Ramos (cell line): ENCODE data around the gene OPA3.
"Not testable (repeated sequence)": the region's sequence is repeated elsewhere in the genome, so short reads cannot be mapped to it uniquely, and the experiment has no call there.

Experiments
- in situ Hi-C: fragments of 300-500 bp; cut with MboI; formaldehyde crosslinking; loops from one replicate; pipeline ENCODE4 v1.14.3; 2022; ENCODE audit warnings: low sequenced_read_pairs; ENCODE audit not compliant: unreplicated experiment

Gene OPA3

GRCh38 chr19:45584332-45585157 lies at the start of gene OPA3:
OPA3 (minus strand) TSS chr19:45584802; CDS start chr19:45584764, 38 bp downstream.
- in situ Hi-C loops = no loop called here

- in situ Hi-C loops = no loop called here
Observed at GRCh38 chr19:45632468-45633196, 48.0 kb upstream of the OPA3 start.

- in situ Hi-C loops = no loop called here
Observed at GRCh38 chr19:45630463-45630862, 45.9 kb upstream of the OPA3 start.

- in situ Hi-C loops = no loop called here
Observed at GRCh38 chr19:45629704-45630103, 45.1 kb upstream of the OPA3 start.

- in situ Hi-C loops = not testable (repeated sequence)
Observed at GRCh38 chr19:45628219-45628618, 43.6 kb upstream of the OPA3 start.

- in situ Hi-C loops = no loop called here
Observed at GRCh38 chr19:45623984-45624383, 39.4 kb upstream of the OPA3 start.

- in situ Hi-C loops = no loop called here
Observed at GRCh38 chr19:45621976-45622503, 37.4 kb upstream of the OPA3 start.

- in situ Hi-C loops = no loop called here
Observed at GRCh38 chr19:45621389-45621788, 36.8 kb upstream of the OPA3 start.

- in situ Hi-C loops = no loop called here
Observed at GRCh38 chr19:45616704-45617017, 32.1 kb upstream of the OPA3 start.

- in situ Hi-C loops = no loop called here
Observed at GRCh38 chr19:45615795-45616703, 31.4 kb upstream of the OPA3 start.

GRCh38 chr19:45615056-45615455 lies 30.5 kb upstream of the OPA3 start:
- in situ Hi-C loops = not testable (repeated sequence)

GRCh38 chr19:45613926-45614725 lies 29.5 kb upstream of the OPA3 start:
- in situ Hi-C loops = no loop called here

GRCh38 chr19:45608948-45609347 lies 24.3 kb upstream of the OPA3 start:
- in situ Hi-C loops = no loop called here

- in situ Hi-C loops = no loop called here
Observed at GRCh38 chr19:45607071-45608029, 22.7 kb upstream of the OPA3 start.

GRCh38 chr19:45601524-45602374 lies 17.1 kb upstream of the OPA3 start, which contains the start of gene GPR4:
GPR4 (minus strand) TSS chr19:45602212; CDS start chr19:45591866, 10,346 bp downstream.
- in situ Hi-C loops = no loop called here

GRCh38 chr19:45601115-45601514 lies 16.5 kb upstream of the OPA3 start:
- in situ Hi-C loops = no loop called here

- in situ Hi-C loops = no loop called here
Observed at GRCh38 chr19:45600340-45600885, 15.8 kb upstream of the OPA3 start.
